Measurements from ENCODE around the gene PPP1R10.

Gene PPP1R10

DNA sequence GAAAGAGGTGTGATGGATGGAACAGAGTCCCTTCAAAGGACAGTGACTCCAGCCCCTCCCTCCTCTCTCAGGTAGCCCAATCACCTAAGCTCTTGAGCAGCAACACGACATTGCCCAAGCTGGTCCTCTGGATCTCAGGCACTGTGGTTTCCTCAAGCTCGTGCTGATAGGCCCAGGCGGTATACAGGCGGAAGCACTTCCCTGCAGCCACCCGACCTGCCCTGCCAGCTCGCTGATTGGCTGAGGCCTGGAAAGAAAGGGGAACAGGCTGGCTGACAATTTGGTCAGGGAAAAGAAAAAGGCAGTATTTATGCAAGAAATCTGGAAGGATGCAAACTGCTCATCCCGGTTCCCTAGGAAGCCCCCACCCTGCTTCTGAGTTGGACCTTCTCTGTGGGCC lies 39.5 kb upstream of the PPP1R10 start:
- H3K27ac ChIP-seq (ENCODE audit: poor library complexity, severe bottlenecking), result no peak overlapping the region
- no peaks in the 10 kb centered on the region for H3K4me1 ChIP-seq (ENCODE audit: insufficient read depth, poor library complexity, severe bottlenecking)
- H3K27me3 ChIP-seq (ENCODE audit: insufficient read depth, poor library complexity, severe bottlenecking), result no peaks in the 10 kb centered on the region
- no peak overlapping the region for H3K4me3 ChIP-seq (ENCODE audit: severe bottlenecking)
- ATAC-seq (ENCODE audit: low read depth), result no peak
- H3K9me3 ChIP-seq (ENCODE audit: severe bottlenecking), result no peaks in the 10 kb centered on the region
- DNase-seq (ENCODE audit: low spot score), result no peak
- peaks cover 90% of the 10 kb centered on the region for H3K36me3 ChIP-seq (ENCODE audit: low read depth)
- TF ChIP-seq, protein P1, sequence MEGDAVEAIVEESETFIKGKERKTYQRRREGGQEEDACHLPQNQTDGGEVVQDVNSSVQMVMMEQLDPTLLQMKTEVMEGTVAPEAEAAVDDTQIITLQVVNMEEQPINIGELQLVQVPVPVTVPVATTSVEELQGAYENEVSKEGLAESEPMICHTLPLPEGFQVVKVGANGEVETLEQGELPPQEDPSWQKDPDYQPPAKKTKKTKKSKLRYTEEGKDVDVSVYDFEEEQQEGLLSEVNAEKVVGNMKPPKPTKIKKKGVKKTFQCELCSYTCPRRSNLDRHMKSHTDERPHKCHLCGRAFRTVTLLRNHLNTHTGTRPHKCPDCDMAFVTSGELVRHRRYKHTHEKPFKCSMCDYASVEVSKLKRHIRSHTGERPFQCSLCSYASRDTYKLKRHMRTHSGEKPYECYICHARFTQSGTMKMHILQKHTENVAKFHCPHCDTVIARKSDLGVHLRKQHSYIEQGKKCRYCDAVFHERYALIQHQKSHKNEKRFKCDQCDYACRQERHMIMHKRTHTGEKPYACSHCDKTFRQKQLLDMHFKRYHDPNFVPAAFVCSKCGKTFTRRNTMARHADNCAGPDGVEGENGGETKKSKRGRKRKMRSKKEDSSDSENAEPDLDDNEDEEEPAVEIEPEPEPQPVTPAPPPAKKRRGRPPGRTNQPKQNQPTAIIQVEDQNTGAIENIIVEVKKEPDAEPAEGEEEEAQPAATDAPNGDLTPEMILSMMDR (IDR thresholded peaks at IDR 0.05; ENCODE audit: poor library complexity, severe bottlenecking), result no peak

DNA sequence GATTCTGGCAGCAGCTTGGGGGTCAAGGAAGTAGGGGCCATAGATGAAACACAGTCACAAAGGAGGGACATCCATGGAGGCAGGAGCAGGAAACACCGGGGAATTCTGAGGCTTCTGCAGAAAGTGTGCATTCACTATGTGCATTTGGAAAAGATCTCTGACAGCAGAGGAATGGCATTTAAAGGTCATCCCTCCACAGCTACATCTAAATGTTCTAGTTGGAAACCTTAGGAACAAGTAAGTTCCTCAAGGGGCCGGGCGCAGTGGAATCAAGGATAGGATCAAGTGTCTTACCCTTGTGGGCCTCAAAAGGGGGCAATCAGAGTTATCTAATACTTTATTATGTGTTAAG lies 38.7 kb upstream of the PPP1R10 start:
- Histone ChIP-seq H3K4me3 (ENCODE audit: severe bottlenecking) (no peak overlapping the region), H3K9me3 (ENCODE audit: severe bottlenecking) (no peaks in the 10 kb centered on the region), H3K27ac (ENCODE audit: poor library complexity, severe bottlenecking) (no peak overlapping the region), H3K4me1 (ENCODE audit: insufficient read depth, poor library complexity, severe bottlenecking) (no peaks in the 10 kb centered on the region), H3K27me3 (ENCODE audit: insufficient read depth, poor library complexity, severe bottlenecking) (no peaks in the 10 kb centered on the region), H3K36me3 (ENCODE audit: low read depth) (peaks cover 91% of the 10 kb centered on the region)
- TF ChIP-seq, protein P1 (IDR thresholded peaks at IDR 0.05; ENCODE audit: poor library complexity, severe bottlenecking), result no peak
- DNase-seq (ENCODE audit: low spot score) (no peak), ATAC-seq (ENCODE audit: low read depth) (no peak)

DNA sequence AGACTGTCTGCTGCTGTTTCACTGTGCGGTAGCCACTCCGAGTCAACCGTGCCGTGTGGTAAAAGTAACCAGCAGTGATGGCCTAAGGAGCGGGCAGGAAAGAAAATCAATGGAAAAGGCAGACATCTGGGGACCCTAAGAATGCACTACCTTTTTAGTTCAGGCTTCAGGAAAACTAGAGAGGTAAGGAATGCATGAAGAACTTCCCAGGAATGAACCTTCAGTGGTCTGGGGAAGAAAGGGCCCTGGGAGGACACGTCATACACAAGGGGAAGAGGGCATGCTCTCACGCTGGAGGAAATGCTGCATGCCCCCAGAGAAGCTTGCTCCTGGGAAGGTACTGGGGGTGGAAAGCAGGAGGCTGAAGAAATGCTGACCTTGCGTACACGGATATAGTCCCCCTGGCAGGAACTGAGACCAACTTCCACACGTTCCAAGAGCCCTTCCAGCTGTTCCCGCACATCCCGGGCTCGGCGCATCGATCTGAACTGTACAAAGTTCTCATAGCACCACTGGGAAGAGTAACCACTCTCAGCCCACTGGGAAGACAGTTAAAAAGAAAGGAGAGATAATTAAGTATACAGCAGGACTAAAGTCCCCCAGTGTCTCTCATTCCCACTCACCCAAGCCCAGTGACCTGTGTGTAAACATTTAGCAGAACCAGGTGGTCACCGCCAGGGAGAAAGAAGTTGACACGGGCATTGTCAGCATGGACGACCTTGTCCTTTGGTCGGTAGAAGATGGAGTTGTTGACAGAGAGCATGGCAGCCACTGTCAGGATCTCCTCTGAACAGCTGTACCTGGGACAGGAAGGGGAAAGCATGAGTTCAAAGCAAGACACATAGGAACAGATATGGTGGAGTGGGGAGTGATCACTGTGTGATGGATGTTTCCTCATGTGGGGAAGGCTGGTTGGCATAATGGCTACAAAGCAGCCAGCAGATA lies 38.0 kb upstream of the PPP1R10 start:
- H3K36me3 ChIP-seq (ENCODE audit: low read depth), result peaks cover 85% of the 10 kb centered on the region
- H3K4me3 ChIP-seq (ENCODE audit: severe bottlenecking), result no peak overlapping the region
- no peaks in the 10 kb centered on the region for H3K4me1 ChIP-seq (ENCODE audit: insufficient read depth, poor library complexity, severe bottlenecking)
- H3K9me3 ChIP-seq (ENCODE audit: severe bottlenecking), result no peaks in the 10 kb centered on the region
- no peak overlapping the region for H3K27ac ChIP-seq (ENCODE audit: poor library complexity, severe bottlenecking)
- H3K27me3 ChIP-seq (ENCODE audit: insufficient read depth, poor library complexity, severe bottlenecking), result no peaks in the 10 kb centered on the region
- DNase-seq (ENCODE audit: low spot score), result no peak
- ATAC-seq (ENCODE audit: low read depth), result no peak
- TF ChIP-seq, protein P1 (IDR thresholded peaks at IDR 0.05; ENCODE audit: poor library complexity, severe bottlenecking), result no peak

DNA sequence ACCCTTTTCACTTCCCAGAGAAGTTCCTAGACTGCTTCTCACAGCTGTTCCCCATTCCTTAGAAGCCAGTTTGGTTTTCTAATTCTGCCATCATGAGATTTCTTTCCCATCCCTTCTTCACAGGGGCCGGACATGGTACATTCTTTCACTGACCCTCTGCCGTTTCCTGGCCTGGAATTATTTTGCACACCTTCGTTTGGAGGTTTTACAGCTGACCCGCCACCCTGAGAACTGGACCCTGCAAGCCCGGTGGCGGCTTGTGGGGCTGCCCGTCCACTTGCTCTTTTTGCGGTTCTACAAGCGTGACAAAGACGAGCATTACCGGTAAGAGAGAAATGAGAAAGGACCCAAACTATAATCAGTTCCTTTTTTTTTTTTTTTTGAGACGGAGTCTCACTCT lies 34.1 kb upstream of the PPP1R10 start:
- no peaks in the 10 kb centered on the region for H3K9me3 ChIP-seq (ENCODE audit: severe bottlenecking)
- no peak for ATAC-seq (ENCODE audit: low read depth)
- peaks cover 62% of the 10 kb centered on the region for H3K36me3 ChIP-seq (ENCODE audit: low read depth)

More for the DNA sequence above, 34.1 kb upstream of the PPP1R10 start:
- no peak overlapping the region for H3K27ac ChIP-seq (ENCODE audit: poor library complexity, severe bottlenecking)
- H3K27me3 ChIP-seq (ENCODE audit: insufficient read depth, poor library complexity, severe bottlenecking), result no peaks in the 10 kb centered on the region
- TF ChIP-seq, protein P1 (IDR thresholded peaks at IDR 0.05; ENCODE audit: poor library complexity, severe bottlenecking), result no peak
- H3K4me3 ChIP-seq (ENCODE audit: severe bottlenecking), result no peak overlapping the region
- DNase-seq (ENCODE audit: low spot score), result no peak
- H3K4me1 ChIP-seq (ENCODE audit: insufficient read depth, poor library complexity, severe bottlenecking), result peaks cover 4% of the 10 kb centered on the region
